Muscle layer of duodenum (tissue), 2 donors: ENCODE results near the gene ADGRE1.
"Not testable (repeated sequence)": the region's sequence is repeated elsewhere in the genome, so short reads cannot be mapped to it uniquely, and the experiment has no call there.

Experiments used
- H3K27ac ChIP-seq: one replicate; pipeline ENCODE4 v1.7.0; 2013; ENCODE audit warnings: mild to moderate bottlenecking, low read length
- H3K27me3 ChIP-seq: one replicate; pipeline ENCODE4 v1.7.0; 2013; ENCODE audit warnings: low read depth, mild to moderate bottlenecking, control low read depth, low read length
- H3K36me3 ChIP-seq, 2 donors: one replicate each; pipeline ENCODE4 v1.7.0; 2013; ENCODE audit warnings: low read length in 2 of 2, control low read depth in 1 of 2, mild to moderate bottlenecking in 1 of 2; ENCODE audit not compliant: insufficient read depth in 2 of 2, control insufficient read depth in 1 of 2
- H3K4me1 ChIP-seq, 2 donors: one replicate each; pipeline ENCODE4 v1.7.0; 2013; ENCODE audit warnings: low read length in 2 of 2, mild to moderate bottlenecking in 2 of 2, control low read depth in 1 of 2, moderate library complexity in 1 of 2; ENCODE audit not compliant: insufficient read depth in 2 of 2, control insufficient read depth in 1 of 2
- H3K4me3 ChIP-seq, 2 donors: one replicate each; pipeline ENCODE4 v1.7.0; 2013; ENCODE audit warnings: low read length in 2 of 2, low read depth in 1 of 2, mild to moderate bottlenecking in 1 of 2
- H3K9me3 ChIP-seq, 2 donors: one replicate each; pipeline ENCODE4 v1.7.0; 2013; ENCODE audit warnings: low read length in 2 of 2, control low read depth in 1 of 2, mild to moderate bottlenecking in 1 of 2; ENCODE audit not compliant: control insufficient read depth in 1 of 2
- donor health status: healthy.

Gene ADGRE1

GRCh38 chr19:6856749-6857372, 30.5 kb upstream of the ADGRE1 start:
- H3K4me3 ChIP-seq, result no peak overlapping the region
- H3K9me3 ChIP-seq, result no peaks in the 10 kb centered on the region
- H3K27me3 ChIP-seq, result no peaks in the 10 kb centered on the region
- no peaks in the 10 kb centered on the region for H3K4me1 ChIP-seq
- no peak overlapping the region for H3K27ac ChIP-seq
- no peaks in the 10 kb centered on the region for H3K36me3 ChIP-seq

DNA sequence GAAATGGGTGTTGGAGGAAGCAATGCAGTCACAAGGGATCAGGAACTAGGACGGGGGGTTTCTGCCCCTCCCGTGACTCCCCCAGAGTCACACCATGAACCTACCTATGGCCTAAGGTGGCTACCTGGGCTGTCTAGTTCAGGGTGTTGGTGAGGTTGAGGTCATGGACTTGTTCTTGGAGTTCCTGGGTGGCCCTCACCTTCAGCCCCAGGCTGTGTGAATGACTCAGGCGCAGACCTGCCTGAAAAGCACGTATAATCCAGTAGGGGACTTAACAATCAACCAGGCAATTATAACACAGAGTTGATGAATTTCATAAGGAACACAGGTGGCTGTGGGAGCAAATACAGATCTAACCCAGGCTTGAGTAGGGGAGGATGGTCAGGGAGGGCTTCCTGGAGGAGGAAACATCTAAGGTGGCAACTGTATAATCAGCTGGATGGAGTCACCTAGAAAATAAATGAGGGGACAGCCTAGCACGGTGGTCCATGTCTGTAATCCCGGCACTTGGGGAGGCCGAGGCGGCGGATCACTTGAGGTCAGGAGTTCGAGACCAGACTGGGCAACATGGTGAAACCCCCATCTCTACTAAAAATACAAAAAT, 25.6 kb upstream of the ADGRE1 start:
- Histone ChIP-seq H3K4me1 (no peaks in the 10 kb centered on the region), H3K4me3 (no peak overlapping the region), H3K27me3 (no peaks in the 10 kb centered on the region), H3K9me3 (no peaks in the 10 kb centered on the region), H3K27ac (no peak overlapping the region), H3K36me3 (no peaks in the 10 kb centered on the region)

DNA sequence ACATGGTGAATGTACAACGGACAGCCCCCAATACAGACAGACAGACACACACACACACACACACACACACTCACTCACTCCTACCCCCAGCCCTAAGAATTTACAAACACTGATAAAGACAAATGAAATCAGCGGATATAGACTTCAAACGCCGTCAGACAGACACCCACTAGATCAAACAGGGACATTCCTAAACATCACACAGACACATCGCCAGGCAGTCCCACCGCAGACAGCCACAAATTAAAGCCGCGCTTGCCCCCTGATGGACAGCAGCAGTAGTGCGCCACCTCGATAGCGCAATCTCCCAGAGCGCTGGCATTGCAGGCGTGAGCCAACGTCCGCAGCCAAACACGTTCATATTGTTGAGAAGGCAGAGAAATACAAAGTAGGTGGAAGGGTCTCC, 24.7 kb upstream of the ADGRE1 start:
- Histone ChIP-seq H3K9me3 (no peaks in the 10 kb centered on the region), H3K4me1 (no peaks in the 10 kb centered on the region), H3K4me3 (no peak overlapping the region), H3K36me3 (no peaks in the 10 kb centered on the region), H3K27me3 (no peaks in the 10 kb centered on the region), H3K27ac (no peak overlapping the region)

DNA sequence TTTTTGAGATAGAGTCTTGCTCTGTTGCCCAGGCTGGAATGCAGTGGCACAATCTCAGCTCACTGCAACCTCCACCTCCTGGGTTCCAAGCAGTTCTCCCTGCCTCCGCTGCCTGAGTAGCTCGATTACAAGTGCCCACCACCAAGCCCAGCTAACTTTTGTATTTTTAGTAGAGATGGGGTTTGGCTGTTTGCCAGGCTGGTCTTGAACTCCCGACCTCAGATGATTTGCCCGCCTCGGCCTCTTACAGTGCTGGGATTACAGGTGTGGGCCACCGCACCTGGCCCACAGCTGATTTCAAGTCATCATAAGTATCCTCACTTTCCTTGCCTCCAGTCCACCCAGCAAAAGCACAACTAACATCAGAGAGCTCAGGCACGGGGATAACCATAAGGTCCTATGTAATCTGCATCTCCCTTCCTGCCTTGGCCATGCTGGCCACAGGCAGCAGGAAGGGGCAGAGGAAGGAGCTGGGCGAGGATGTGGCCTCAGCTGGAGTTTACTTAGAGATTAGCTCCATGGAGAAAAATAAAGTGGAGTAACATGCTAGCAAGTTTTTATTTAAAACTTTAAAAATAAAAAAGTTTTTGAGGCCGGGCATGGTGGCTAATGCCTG, 22.9 kb upstream of the ADGRE1 start:
- Histone ChIP-seq H3K27me3 (no peaks in the 10 kb centered on the region), H3K27ac (no peak overlapping the region), H3K36me3 (no peaks in the 10 kb centered on the region), H3K4me1 (no peaks in the 10 kb centered on the region), H3K9me3 (no peaks in the 10 kb centered on the region), H3K4me3 (no peak overlapping the region)

GRCh38 chr19:6865849-6866248, 21.5 kb upstream of the ADGRE1 start:
- Histone ChIP-seq H3K27ac (no peak overlapping the region), H3K27me3 (no peaks in the 10 kb centered on the region), H3K9me3 (no peaks in the 10 kb centered on the region), H3K4me3 (no peak overlapping the region), H3K36me3 (no peaks in the 10 kb centered on the region), H3K4me1 (no peaks in the 10 kb centered on the region)

- H3K27me3 ChIP-seq, result no peaks in the 10 kb centered on the region
- no peaks in the 10 kb centered on the region for H3K36me3 ChIP-seq
- no peak overlapping the region for H3K4me3 ChIP-seq
- no peak overlapping the region for H3K27ac ChIP-seq
- no peaks in the 10 kb centered on the region for H3K9me3 ChIP-seq
- H3K4me1 ChIP-seq, result no peaks in the 10 kb centered on the region
Observed at GRCh38 chr19:6866741-6867151, 20.6 kb upstream of the ADGRE1 start.

GRCh38 chr19:6868351-6868750, 19.0 kb upstream of the ADGRE1 start:
- no peak overlapping the region for H3K4me3 ChIP-seq
- no peaks in the 10 kb centered on the region for H3K27me3 ChIP-seq
- no peaks in the 10 kb centered on the region for H3K9me3 ChIP-seq
- no peaks in the 10 kb centered on the region for H3K36me3 ChIP-seq
- no peaks in the 10 kb centered on the region for H3K4me1 ChIP-seq
- H3K27ac ChIP-seq, result no peak overlapping the region

DNA sequence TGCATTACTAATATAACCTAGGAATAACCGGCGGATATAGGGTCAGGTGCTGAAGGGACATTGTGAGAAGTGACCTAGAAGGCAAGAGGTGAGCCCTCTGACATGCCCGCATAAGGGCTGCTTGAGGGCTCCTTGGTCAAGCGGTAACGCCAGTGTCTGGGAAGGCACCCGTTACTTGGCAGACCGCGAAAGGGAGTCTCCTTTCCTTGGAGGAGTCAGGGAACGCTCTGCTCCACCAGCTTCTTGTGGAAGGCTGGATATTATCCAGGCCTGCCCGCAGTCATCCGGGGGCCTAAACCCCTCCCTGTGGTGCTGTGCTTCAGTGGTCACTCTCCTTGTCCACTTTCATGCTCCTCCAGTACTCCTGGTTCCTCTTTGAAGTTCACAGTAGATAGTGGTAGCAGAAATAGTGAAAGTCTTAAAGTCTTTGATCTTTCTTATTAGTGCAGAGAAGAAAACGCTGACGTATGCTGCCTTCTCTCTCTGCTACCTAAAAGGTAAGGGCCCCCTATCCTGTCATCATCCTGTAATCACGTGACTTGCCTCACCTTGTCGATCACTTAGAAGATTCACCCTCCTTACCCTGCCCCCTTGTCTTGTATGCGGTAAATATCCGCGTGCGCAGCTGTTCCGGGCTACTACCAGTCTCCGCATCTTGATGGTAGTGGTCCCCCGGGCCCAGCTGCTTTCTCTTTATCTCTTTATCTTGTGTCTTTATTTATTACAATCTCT, 18.1 kb upstream of the ADGRE1 start:
- H3K27ac ChIP-seq, H3K9me3 ChIP-seq, H3K4me1 ChIP-seq, H3K4me3 ChIP-seq, H3K27me3 ChIP-seq, H3K36me3 ChIP-seq: not testable (repeated sequence)

- Histone ChIP-seq H3K9me3 (peaks cover 0 to 4% of the 10 kb centered on the region in 2 donors), H3K4me3 (no peak overlapping the region), H3K27ac (no peak overlapping the region), H3K36me3 (no peaks in the 10 kb centered on the region), H3K27me3 (no peaks in the 10 kb centered on the region), H3K4me1 (no peaks in the 10 kb centered on the region)
Observed at GRCh38 chr19:6873708-6874431, 13.5 kb upstream of the ADGRE1 start.

DNA sequence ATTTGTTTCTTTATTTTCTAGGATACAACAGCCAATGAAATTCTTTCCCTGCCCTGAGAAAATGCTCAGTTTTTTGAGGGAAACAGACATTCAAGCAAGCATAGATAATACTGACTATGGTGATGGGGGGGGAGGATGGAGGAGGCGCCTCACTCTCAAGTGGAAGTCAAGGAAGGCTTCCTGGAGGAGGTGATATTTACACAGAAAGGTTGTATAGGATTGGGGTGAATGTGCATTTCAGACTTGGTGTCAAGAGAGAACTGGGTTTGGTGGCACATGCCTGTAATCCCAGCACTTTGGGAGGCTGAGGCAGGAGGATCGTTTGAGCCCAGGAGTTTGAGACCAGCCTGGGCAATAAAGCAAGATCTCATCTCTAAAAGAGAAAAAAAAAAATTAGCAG, 12.2 kb upstream of the ADGRE1 start:
- Histone ChIP-seq H3K27me3 (no peaks in the 10 kb centered on the region), H3K4me3 (no peak overlapping the region), H3K36me3 (no peaks in the 10 kb centered on the region)

GRCh38 chr19:6876748-6877147, 10.6 kb upstream of the ADGRE1 start:
- H3K4me3 ChIP-seq, result no peak overlapping the region
- H3K27ac ChIP-seq, result no peak overlapping the region
- H3K9me3 ChIP-seq, result peaks cover 0 to 13% of the 10 kb centered on the region in 2 donors
- H3K4me1 ChIP-seq, result no peaks in the 10 kb centered on the region
- H3K36me3 ChIP-seq, result no peaks in the 10 kb centered on the region
- no peaks in the 10 kb centered on the region for H3K27me3 ChIP-seq

More for the DNA sequence above, 12.2 kb upstream of the ADGRE1 start:
- Histone ChIP-seq H3K27ac (no peak overlapping the region), H3K4me1 (no peaks in the 10 kb centered on the region), H3K9me3 (peaks cover 0 to 13% of the 10 kb centered on the region in 2 donors)
